Measurements from ENCODE around the gene KRT86.

DNA sequence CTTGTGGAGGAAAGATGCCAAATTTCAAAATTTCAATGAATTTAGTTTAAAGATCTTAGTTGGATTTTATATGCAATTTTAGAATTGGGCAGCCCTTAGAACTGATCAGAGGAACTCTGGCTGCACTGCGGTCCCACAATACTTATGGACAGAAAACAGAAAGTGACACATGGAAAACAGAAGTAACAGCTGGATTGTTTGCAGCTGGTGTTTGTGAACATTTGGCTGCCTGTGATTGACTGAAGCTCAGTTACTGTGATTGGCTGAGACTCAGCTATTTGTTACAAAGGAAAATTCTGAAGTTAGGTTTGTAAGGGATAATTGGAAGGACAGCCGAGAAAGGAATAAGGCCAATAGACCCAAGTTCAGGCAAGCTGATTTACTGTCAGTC lies 10.0 kb upstream of the KRT86 start:
- TF ChIP-seq POLR2A (IDR thresholded peaks at IDR 0.05) (no peak), CTCF (IDR thresholded peaks at IDR 0.05) (no peak)
